GM21381 (cell line): ENCODE data around the gene TMCO4.
"Not testable (repeated sequence)": the region's sequence is repeated elsewhere in the genome, so short reads cannot be mapped to it uniquely, and the experiment has no call there.

Experiments
- ATAC-seq: cut with Tn5 transposase; IDR thresholded peaks from one replicate; pipeline ENCODE4 v1.9.1; 2021; ENCODE audit warnings: mild to moderate bottlenecking, moderate library complexity; ENCODE audit not compliant: unreplicated experiment

Gene TMCO4

DNA sequence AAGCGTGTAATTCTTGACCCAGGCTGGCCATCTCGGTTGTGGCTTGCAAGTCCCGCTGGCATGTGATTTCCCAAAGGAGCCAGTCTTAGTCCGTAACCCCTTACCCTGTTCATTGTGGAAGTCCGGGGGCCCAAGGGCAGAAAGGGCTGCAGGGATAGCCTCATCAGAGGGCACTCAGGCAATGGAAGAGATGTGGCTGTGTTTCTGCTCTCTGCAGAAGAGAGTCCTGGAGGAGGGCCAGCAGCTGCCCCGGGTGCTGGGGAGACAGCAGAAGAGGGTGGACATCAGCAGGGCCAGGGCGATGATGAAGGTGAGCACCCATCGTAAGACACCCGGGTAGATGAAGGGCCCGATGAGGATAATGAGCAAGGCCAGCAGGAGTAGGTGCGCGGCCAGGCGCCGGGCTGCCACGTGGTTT, 14.5 kb upstream of the TMCO4 start:
- no peak for ATAC-seq

DNA sequence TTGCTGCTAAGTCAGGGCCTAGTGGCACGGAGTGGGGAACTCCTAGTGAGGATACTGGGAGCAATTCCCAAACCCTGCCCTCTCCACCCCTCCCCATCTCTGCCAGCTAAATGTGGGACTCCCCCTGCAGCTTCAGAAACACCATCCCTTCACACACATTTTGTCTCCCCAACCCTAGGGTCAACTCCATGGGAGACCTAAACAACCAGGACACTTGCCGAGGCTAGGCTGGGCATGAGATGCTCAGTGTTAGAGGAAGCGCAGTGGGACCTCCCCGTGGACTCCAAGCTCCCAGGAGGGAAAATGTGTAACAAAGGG, 13.9 kb upstream of the TMCO4 start:
- no peak for ATAC-seq

DNA sequence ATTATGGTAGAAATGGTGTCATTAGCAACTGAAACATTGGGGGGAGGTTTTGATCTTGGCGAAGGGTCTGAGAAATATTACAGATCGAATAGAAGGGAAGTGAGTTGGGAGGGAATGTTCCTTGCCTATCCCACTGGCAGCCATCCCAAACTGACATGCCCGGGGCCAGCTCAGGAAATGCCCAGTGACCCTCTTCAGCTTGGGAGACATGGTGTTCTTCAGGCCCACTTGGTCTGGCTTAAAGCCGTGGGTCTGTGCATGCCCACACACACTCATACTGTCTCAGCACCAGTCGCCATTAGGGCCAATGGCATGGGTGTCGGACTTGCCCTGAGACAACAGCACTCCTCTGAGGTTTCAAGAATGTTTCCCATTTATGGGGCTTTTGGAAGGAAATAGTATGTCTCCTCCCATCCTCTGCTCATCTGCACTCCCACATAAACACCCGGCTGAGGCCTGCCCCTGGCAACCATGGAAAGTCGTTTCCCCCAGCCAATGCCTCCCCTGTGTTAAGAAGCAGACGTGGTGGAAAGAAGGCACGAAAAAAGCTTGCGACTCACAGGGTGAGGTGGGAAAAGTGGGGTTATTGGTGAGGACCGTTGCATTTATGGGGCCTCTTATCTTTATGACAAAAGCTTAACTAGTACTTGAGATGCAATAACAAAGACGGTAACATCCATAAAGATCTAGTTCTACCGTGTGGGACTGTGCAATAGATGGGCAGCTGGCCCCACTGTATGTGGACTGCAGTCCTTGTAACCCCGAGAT, 13.3 kb upstream of the TMCO4 start:
- no peak for ATAC-seq

DNA sequence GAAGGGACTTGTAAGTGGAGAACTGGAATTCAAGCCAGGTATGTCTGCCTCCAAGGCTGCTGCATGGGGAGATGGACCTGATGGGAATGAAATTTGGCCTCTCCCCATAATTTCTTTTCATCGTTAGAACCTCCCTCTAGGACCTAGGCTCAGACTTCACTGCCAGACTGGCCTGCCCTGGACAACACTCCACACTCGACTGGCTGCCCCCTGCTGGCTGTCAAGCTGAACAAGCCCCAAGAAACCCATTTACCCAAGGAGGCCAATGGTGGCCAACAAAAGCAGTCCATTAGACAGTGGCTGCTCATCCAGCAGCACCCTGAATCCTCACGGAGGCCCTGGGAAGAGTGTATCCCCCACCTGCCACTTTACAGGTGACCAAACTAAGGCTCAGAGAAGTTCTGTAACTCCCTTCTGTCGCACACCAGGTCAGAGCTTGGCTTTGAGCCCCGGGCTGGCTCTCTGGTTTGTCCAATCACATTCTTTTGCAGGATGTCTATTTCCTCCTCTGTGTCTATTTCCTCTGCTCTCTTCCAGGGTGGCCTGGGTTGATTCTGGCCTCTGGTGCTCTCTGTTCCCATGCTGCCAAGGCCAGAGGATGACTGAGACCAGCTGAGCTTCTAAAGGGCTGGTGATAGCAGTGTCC, 11.6 kb upstream of the TMCO4 start:
- no peak for ATAC-seq

DNA sequence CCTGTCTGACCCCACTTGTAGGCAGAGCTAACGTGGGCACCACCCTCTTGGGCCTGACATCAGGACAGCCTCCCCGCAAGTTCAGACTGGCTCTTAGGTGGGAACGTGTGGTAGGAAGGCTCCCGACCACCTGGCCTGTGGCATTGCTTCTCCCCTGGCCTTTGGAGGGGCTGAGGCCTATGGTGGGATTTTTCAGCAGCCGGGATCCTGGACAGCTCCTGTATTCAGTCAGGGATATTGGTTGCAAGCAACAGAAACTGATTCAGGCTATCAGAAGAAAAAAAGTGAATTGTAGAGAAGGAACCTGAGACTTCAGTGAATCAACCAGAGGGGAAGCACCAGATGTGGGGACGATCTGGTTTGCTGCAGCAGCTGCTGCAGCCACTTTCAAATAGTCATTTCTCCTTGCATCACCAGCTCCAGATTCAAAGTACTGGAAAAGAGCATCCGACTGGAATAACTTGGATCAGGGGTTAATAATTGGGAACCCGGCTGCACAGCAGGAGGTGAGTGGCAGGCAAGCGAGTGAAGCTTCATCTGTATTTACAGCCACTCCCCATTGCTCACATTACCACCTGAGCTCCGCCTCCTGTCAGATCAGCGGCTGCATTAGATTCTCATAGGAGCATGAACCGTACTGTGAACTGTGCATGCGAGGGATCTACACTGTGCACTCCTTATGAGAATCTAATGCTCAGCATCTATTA, 9.5 kb upstream of the TMCO4 start:
- ATAC-seq = no peak

DNA sequence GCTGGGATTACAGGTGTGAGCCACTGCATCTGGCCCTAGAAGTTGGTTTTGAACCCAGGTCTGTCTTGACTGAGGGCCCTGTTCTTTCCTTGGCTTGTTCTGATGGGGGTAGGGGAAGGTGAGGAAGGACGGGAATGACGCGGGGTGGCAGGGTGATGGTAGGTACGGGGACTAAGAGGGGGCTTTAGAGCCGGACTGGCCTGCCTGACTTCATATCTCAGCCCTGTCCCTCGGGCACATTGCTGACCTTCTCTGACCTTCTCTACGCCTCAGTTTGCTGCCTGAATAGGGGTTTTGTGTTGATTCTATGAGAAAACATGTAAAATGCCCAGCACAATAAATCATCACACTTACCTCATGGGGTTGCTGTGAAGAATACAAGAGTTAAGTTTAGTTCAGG, 8.6 kb upstream of the TMCO4 start:
- no peak for ATAC-seq

DNA sequence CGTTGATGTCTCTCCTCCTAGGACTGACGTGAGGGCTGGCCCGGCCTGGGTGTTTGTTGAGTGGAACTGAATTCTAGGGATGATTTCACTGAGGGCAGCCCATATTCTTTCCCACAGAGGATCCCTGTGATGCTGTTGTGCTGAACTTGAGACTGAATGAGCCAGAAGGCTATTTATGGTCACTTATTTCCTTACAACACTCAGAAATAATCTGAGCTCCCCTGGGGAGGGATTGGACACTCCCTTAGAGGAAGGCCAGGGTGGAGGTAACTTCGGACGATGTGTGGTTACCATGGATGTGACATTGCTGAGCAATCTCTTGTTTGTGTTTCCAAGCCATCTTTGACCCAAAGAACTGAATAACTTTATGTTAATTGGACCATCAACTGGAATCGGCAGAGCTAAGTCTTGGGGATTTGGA, 5.1 kb upstream of the TMCO4 start:
- no peak for ATAC-seq

DNA sequence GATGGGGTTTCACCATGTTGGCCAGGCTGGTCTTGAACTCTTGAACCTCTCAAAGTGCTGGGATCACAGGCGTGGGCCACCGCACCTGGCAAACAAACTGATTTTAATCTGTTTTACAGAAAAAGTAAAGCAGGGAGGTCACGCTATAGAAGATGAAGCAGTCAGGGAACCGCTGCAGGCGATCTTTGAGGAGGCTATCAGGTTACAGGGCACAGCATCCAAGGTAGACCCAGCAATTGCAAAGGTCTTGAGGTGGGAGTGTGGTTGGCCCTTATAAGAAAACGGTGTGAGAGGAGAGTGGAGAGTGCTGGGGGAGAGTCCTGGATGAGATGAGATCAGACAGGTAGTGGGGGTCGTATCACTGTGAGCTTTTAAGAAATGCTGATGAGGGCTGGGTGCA, 2.6 kb upstream of the TMCO4 start:
- ATAC-seq = no peak

DNA sequence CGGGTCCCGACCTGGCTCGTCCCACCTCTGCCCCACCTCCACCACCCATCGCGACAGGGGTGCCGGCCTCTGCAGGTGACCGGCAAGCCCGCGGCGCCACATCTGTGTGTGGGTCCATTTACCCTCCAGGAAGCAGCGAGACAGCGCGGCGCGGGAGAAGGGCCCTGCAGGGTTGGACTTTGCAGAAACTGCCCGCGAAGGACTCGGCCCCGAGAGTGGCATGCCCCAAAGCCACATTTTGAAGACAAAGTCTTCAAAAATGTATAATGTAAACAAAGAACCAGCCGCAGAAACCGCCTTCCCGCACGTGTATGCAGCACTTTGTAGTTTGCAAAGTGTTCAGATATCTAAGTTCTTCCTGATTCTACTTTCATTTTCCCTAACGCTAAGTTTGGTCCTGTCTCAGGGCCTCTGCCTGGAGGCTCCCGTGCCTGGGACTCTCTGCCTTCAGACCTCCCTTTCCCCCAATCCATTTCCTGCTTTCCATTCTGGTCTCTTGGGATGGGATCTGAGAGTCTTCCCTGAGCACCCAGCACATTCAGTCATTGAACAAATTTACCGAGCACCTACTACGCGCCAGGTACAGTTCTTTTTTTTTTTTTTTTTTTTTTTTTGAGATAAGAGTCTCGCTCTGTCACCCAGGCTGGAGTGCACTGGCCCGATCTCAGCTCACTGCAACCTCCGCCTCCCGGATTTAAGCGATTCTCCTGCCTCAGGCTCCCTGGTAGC, 524 bp upstream of the TMCO4 start:
- peak; percentile 45 for ATAC-seq

DNA sequence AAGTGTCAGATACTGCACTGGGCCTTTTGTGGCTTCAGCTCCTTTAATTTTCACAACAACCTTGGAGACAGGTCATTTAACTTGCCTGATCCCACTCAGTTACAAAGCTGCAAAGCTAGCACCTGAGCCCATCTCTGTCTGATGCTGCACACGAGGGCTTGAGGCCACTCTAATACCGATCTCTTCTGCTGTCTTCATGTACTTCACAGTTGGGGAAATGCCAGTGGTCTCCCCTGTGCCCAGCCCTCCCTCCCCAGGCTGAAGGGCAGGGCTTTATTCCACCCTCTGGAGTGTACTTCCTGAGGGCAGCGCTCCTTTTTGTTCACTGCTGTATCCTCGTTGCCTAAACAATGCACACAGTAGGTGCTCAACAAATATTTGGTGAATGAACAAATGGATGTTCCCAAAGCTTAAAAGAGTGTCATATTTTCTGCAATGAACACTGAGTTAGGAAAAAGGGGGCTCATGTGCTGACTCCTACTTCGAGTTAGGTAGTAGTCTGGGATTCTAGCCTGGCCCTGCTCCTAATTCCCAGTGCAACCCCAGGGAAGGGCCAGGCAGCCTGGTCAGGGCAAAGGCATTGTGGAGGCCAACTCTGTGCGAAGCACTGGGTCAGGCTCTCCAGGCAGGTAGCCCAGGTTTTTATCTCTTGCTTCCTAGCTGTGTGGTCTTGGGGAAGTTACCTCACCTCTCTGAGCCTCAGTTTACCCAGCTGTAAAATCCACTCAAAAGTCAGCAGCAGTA, 1.1 kb downstream of the TMCO4 start:
- ATAC-seq = no peak

DNA sequence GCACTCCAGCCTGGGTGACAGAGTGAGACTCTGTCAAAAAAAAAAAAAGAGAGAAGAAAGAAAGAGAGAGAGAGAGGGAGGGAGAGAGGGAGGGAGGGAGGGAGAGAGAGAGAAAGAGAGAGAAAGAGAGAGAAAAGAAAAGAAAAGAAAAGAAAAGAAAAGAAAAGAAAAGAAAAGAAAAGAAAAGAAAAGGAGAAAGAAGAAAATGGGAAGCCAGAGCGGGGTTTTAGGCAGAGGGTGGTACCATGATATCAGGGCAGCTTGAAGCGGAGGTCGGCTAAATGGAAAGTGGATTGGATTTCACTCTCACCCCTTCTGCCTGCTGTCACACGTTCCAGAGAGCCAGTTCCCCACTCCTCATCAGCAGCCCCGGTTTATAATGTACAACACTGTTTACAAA, 1.9 kb downstream of the TMCO4 start:
- no peak for ATAC-seq

DNA sequence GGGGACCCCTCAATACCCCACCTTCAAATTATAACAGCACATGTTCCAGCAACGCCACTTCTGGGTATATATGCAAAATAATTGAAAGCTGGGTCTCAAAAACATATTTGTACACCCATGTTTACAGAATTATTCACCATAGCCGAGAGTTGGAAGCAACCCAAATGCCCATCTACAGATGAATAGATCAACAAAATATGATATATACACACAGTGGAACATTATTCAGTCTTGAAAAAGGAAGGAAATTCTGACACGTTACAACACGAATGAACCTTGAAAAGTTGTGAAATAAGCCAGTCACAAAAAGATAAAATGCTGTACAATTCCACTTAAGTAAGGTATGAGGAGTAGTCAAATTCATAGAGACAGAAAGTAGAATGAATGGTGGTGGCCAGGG, 5.1 kb downstream of the TMCO4 start:
- no peak for ATAC-seq

DNA sequence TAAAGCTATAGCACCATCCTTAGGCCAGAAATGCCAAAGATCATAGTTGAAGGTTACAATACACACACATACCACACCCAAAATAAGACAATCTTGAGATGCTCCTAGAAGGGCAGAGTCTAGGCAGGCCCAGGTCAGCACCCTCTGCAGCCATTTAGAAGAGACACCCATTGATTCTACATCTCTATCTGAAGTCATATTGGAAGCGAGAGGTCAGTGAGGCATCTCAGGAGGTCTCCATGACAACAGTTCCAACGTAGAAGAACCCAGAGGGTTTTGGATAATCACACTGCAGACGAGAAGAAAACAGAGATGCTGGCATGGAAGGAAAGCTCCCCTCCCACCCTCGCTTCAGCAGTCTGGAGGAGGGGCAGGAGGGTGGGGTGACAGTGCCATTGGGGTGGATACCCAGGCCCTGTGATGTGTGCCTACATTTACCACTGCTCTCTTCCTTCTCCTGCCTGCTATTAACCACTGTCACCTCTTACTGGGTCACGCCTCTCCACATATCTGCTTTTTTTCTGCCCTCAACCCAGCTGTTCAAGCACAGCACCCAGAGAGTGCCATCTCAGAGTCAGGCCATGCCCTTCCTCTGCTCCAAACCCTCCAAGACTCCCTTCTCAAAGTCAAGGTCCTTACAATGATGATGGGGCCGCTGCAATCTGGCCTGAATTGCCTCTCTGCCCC, 6.2 kb downstream of the TMCO4 start:
- no peak for ATAC-seq

DNA sequence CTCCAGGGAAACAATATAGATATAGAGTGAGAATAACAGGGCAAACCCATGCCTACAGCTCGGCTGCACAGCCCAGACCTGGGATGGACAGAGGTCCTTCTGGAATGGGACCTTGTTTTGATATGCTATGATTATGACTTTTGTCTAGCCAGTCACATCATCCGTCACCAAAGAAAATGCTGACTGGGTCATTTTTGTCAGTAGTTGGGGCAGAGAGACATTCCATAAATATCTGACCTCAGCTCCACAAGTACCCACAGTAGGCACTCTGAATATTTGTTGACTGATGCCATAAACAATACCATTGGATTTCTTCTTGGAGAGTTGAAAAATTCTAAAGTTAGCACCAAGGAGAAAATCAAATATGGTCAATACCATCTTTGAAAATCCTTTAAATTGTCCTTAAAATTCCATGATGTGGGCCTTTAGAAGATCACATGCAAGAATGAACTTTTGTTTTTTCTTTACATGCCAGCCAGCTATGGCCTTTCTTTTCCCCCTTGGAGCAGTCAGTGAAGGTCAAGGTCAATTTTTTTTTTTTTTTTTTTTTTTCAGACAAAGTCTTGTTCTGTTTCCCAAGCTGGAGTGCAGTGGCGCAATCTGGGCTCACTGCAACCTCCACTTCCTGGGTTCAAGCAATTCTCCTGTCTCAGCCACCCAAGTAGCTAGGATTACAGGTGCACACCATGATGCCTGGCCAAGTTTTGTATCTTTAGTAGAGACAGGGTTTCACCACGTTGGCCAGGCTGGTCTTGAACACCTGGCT, 7.3 kb downstream of the TMCO4 start:
- ATAC-seq = no peak

DNA sequence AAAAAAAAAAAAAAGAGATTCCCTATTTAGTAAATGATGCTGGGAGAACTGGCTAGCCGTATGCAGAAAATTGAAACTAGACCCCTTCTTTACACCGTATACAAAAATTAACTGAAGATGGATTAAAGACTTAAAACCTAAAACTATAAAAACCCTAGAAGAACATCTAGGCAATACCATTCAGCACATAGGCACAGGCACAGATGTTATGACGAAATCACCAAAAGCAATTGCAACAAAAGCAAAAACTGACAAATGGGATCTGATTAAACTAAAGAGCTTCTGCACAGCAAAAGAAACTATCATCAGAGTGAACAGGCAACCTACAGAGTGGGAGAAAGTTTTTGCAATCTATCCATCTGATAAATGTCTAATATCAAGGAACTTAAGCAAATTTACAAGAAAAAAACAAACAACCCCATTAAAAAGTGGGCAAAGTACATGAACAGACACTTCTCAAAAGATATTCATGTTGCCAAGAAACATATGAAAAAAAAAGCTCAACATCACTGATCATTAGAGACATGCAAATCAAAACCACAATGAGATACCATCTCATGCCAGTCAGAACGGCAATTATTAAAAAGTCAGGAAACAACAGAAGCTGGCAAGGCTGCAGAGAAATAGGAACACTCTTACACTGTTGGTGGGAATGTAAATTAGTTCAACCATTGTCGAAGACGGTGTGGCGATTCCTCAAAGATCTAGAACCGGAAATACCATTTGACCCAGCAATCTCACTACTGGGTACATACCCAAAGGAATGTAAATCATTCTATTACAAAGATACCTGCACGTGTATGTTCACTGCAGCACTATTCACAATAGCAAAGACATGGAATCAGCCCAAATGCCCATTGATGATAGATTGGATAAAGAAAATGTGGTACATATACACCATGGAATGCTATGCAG, 9.4 kb downstream of the TMCO4 start:
- not testable (repeated sequence) for ATAC-seq

DNA sequence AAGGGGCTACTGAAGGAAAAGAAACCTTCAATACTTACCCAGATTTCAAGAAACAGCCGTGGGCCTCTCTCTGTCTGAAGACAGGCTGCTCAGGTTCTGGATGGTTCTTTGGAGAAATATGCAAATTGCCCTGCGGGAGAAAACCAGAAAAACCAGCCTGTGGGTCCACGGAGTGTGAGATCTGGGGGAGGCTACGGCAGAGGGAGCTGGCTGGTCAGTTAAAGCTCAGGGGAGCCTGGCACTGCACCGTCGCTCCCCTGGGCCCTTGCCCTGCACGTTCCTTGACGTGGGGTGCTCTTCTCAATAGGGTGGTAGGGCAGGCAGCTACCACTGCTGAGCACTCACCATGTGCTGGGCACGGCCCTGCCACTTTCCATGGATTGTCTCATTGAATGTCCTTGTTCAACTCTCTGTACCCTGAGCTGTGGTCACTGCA, 12.7 kb downstream of the TMCO4 start:
- no peak for ATAC-seq

DNA sequence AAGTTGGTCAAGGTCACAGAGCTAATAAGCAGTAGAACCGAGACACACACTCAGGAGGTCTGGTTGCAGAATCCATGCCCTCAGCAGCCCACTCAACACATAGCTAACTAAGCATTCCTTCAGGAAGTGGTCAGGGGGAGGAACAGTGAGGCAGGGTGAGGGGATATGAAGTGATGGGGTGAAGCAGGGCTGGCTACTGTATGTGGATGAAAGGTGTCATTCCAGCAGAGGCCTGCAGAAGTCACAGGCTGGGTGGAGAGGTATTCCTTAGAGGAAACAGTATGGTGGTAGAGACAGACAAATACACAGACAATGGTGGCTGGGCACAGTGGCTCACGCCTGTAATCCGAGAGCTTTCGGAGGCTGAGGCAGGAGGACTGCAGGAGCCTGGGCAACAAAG, 14.1 kb downstream of the TMCO4 start:
- ATAC-seq = no peak

DNA sequence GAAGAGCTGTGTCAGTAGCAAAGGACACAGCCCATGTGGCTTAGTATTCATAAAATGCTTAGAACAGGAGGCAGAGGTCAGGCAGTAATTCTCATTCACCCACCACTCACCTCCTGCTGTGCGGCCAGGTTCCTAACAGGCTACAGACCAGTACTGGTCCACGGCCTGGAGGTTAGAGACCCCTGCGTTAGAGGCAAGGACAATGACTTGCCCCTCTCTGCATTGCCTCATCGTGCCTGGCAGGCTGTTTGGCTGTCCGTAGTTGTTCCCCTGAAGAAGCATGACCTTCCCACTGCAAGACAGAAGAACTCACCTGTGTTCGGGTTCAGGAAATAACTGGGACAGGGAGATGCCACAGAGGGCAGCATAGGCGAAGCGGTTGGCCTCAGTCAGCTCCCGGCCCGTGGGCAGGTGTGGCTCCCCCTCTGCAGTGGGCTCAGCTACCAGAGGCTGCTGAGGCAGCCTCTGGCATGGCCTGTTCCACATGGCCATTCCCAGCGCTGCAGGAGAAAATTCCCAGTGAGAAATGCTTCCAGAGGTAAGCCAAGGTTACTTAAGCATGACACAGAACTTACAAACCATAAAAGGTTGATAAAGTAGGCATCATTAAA, 19.3 kb downstream of the TMCO4 start:
- ATAC-seq = no peak
